ENCODE data around the gene MTFR2. TPM values are rescaled to one million over a fixed set of nuclear protein-coding genes. Genes with fewer than 3 reads are reported as not detected.

MTFR2 gene
- total RNA-seq, 1 experiment from 2014 or later = 2.6 TPM

DNA sequence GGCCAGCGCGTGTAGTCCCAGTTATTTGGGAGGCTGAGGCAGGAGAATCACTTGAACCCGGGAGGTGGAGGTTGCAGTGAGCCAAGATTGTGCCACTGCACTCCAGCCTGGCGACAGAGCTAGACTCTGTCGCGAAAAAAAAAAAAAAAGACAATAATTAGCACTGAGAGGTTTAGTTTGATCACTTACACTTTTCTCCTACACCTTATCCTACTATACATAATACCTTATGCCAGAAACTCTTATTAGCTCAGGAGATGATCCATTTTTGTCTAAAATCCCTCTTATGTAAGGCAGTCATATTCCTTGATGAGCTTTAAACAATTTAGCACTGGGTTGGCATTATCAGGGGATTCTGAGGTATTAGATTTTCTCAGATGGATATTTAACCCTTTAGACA is 3.6 kb upstream of the MTFR2 start:
- peaks cover 3% of the 10 kb centered on the region; the same call in 1 of the 2 replicates for H3K36me3 ChIP-seq (replicated peaks; ENCODE audit: control insufficient read depth, insufficient read depth, low read length)
- no peak overlapping the region for H3K4me3 ChIP-seq (ENCODE audit: insufficient read depth, low read depth, low read length)
- DNase-seq = no peak
- no peaks in the 10 kb centered on the region for H3K27me3 ChIP-seq (ENCODE audit: control insufficient read depth, insufficient read depth, low read length)

DNA sequence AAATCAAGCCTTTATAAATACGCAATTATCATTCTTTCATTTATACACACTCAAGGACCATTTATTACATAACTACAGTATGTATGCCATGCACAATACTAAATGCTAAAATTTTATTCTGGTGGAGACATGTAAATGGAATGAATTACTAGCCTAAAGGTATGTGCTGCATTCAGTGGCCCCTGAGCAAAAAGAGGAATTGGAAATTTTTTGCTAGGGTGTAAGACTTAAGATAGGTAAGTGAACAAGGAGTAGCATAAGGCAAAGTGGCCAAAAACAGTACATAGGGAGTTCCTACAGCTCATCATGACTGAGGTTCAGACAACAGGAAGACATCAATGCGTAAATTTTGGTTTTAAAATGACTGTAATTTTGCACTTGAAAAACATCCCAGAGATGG is 2.3 kb upstream of the MTFR2 start:
- no peak for DNase-seq
- Histone ChIP-seq H3K27me3 (ENCODE audit: control insufficient read depth, insufficient read depth, low read length) (no peaks in the 10 kb centered on the region), H3K4me3 (ENCODE audit: insufficient read depth, low read depth, low read length) (no peak overlapping the region), H3K36me3 (replicated peaks; ENCODE audit: control insufficient read depth, insufficient read depth, low read length) (peaks cover 3% of the 10 kb centered on the region; the same call in 1 of the 2 replicates)

DNA sequence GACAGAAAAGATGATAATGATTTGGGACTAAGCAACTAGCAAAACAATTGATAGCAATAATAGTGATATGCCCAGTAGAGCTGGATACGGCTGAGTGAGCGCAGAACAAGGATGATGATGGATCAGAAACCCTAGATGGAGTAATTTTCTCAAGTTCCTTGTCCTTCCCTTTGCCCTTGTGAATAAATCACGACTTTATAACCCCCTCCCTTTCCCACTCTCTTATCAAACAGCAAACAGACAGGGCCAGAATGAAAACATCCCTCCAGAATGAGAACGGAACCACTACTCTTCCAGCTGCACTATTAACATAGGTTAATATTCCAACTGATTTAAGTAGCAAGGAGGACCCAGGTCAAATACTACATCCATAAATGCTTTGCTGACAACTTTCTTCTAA is 1.3 kb upstream of the MTFR2 start:
- no peak for DNase-seq
- H3K27me3 ChIP-seq (ENCODE audit: control insufficient read depth, insufficient read depth, low read length) = no peaks in the 10 kb centered on the region
- no peaks in the 10 kb centered on the region for H3K36me3 ChIP-seq (replicated peaks; ENCODE audit: control insufficient read depth, insufficient read depth, low read length)
- H3K4me3 ChIP-seq (ENCODE audit: insufficient read depth, low read depth, low read length) = no peak overlapping the region

DNA sequence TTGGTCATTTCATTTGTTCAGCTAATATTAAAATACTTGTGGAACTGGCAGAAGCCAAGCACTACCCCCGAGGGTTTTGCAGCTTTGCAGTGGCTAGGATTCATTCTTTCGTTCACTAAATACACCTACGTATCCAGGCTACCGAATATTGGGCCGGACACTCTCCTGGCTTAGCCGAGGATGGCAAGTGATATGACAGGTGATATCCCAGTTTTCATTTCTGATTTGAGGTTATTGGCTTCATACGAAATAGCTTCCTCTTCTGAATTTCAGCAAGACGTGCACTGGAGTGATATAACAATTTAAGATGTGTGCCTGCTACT is 536 bp upstream of the MTFR2 start:
- Histone ChIP-seq H3K4me3 (ENCODE audit: insufficient read depth, low read depth, low read length) (peak overlapping the region; percentile 46), H3K36me3 (replicated peaks; ENCODE audit: control insufficient read depth, insufficient read depth, low read length) (no peaks in the 10 kb centered on the region), H3K27me3 (ENCODE audit: control insufficient read depth, insufficient read depth, low read length) (no peaks in the 10 kb centered on the region)
- DNase-seq = no peak

DNA sequence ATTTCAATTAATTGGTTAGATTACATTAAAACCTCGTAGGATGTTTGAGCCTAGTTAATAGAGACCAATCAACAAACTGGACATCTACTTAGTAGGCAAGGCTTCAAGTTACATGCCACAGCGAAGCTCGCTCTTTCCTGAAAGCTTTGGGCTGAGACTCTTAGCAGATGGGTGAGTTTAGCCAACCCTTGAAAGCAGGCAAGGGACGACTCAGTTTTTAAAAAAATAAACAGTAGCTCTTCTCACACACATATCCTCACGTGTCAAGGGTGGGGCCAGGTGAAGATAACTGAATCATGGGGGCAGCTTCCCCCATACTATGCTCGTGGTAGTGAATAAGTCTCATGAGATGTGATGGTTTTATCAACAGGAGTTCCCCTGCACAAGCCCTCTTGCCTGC is 775 bp downstream of the MTFR2 start:
- no peak for DNase-seq
- Histone ChIP-seq H3K36me3 (replicated peaks; ENCODE audit: control insufficient read depth, insufficient read depth, low read length) (no peaks in the 10 kb centered on the region), H3K4me3 (ENCODE audit: insufficient read depth, low read depth, low read length) (peak overlapping the region; percentile 74), H3K27me3 (ENCODE audit: control insufficient read depth, insufficient read depth, low read length) (no peaks in the 10 kb centered on the region)

DNA sequence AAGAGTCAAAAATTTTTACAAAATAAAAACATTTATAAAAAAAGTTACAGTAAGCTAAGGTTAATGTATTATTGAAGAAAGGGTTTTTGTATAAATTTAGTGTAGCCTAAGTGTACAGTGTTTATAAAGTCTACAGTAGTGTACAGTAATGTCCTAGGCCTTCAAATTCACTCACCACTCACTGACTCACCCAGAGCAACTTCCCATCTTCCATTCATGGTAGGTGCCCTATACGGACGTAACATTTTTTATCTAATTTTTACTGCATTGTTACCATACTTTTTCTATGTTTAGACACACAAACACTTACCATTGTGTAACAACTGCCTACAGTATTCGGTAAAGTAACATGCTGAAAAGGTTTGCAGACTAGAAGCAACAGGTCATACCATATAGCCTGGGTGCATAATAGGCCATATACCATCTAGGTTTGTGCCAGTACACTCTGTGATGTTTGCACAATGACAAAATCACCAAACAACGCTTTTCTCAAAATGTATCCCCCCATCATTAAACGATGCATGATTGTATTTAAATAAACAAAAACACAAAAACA is 6.0 kb downstream of the MTFR2 start:
- no peak for DNase-seq
- H3K27me3 ChIP-seq (ENCODE audit: control insufficient read depth, insufficient read depth, low read length) = no peaks in the 10 kb centered on the region
- H3K4me3 ChIP-seq (ENCODE audit: insufficient read depth, low read depth, low read length) = no peak overlapping the region
- H3K36me3 ChIP-seq (replicated peaks; ENCODE audit: control insufficient read depth, insufficient read depth, low read length) = peaks cover 2% of the 10 kb centered on the region; the same call in 1 of the 2 replicates

DNA sequence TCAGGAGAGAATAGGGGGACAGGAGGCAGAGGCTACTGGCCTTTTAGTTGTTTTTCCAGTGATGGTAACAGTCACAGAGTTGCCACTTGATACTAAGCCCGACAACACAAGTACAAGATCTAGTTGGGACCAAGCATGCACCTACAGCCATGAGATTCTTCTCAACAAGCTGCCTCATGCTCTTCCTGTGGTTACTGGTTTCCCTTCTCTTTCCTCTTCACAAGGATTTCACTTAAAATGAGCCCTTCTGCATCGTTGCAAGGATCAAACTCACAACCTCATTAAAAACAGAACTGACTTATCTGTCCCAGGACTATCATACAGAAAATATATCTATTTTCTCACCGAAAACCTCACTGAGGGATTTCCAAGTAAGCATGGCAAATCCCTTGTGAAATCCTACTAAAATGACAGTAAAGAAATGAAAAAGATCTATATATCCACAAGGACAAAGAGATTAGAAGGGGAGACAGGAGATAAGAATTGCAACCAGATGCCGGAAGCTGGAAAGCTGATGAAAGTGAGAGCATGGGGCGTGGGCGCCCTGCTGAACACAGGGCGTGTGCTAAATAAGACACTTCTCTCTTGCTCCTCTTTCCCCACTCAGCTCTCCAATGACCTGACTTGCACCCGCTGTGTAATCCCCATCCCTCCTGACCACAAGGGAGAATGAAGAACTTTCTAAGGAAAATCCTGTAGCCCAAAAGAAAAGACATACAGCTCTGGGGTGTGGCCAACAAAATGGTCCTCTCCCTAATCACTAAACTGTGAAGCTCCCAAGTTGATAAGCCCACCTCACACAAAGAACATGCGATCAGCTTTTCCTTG is 13.4 kb downstream of the MTFR2 start:
- Histone ChIP-seq H3K27me3 (ENCODE audit: control insufficient read depth, insufficient read depth, low read length) (no peaks in the 10 kb centered on the region), H3K36me3 (replicated peaks; ENCODE audit: control insufficient read depth, insufficient read depth, low read length) (peaks cover 3% of the 10 kb centered on the region), H3K4me3 (ENCODE audit: insufficient read depth, low read depth, low read length) (no peak overlapping the region)
- DNase-seq = no peak

DNA sequence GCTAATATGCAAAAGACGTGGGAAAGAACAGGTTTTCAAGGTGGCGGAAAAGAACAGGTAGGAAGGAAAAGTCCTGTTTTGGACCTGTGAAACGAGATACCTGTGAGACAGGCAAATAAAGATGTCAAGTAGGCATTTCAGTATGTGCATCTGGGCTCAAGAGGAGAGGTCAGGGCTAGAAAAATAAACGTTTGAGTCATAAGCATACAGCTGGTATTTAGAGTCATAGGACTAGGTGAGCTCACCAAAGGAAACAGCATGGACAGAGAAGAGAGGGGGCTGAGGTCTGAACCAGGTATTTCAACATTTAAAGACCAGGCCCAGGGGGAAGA is 14.9 kb downstream of the MTFR2 start:
- no peak for DNase-seq
- Histone ChIP-seq H3K27me3 (ENCODE audit: control insufficient read depth, insufficient read depth, low read length) (no peaks in the 10 kb centered on the region), H3K36me3 (replicated peaks; ENCODE audit: control insufficient read depth, insufficient read depth, low read length) (peaks cover 1% of the 10 kb centered on the region), H3K4me3 (ENCODE audit: insufficient read depth, low read depth, low read length) (no peak overlapping the region)

DNA sequence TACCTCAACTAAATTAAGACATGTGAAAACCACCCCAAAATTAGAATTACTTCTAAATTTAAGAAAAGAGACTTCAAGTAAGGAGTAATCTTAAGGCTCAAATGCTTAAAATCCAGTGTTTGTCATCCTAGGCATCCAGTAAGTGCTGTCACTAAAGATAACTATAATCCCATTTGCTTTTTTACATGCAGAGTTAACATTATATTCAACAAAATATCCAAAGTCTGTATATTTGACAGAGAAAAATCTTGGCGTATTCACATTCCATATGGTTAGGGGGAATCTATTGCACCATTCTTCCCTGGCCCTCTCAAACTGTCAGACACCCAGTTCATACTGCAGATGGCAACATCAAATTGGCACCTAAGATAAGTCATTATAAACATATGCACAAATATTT is 17.4 kb downstream of the MTFR2 start:
- no peak overlapping the region for H3K4me3 ChIP-seq (ENCODE audit: insufficient read depth, low read depth, low read length)
- no peak for DNase-seq
- H3K36me3 ChIP-seq (replicated peaks; ENCODE audit: control insufficient read depth, insufficient read depth, low read length) = peaks cover 1% of the 10 kb centered on the region
- no peaks in the 10 kb centered on the region for H3K27me3 ChIP-seq (ENCODE audit: control insufficient read depth, insufficient read depth, low read length)

DNA sequence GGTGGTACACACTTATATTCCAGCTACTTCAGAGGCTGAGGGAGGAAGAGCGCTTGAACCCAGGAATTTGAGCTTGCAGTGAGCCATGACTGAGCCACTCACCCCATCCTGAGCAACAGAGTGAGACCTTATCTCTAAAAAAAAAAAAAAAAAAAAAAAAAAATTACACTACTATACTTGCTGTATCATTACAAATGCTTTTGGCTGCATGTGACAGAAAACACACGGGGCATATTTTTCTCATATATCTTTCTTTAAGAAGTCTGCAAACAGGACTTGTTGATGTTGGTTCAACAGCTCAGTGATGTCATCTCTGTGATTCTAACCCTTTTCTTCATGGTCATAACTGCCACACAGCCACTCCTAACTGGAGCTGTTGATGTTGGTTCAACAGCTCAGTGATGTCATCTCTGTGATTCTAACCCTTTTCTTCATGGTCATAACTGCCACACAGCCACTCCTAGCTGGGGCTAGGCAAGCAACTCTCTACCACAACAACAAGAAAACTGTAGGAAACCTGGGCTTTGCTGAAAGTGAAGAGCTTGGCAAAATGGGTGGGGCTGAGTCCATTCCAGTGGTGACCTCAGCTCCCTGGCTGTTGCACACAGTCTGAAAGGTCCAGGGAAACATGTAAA is 19.8 kb downstream of the MTFR2 start:
- no peak overlapping the region for H3K4me3 ChIP-seq (ENCODE audit: insufficient read depth, low read depth, low read length)
- DNase-seq = no peak

DNA sequence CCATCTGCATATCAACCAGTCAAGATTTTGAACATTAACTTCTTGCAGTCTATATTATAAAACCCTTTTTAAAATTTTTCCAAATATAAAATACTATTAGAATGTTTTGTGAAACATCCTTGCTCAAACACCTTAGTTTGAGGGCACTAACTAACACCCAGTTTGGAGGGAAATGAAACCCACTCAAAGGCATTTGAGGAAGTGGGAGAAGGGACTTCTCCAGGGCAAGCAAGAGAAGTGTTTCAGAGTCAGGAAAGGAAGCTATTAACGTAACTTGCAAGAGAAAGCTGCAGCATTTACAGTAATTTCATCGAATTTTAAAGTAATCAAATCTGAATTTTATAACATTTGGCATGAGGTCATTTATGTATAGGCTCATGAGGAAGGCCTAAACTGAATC is 21.3 kb downstream of the MTFR2 start:
- Histone ChIP-seq H3K4me3 (ENCODE audit: insufficient read depth, low read depth, low read length) (no peak overlapping the region), H3K36me3 (replicated peaks; ENCODE audit: control insufficient read depth, insufficient read depth, low read length) (no peaks in the 10 kb centered on the region; the same call in 1 of the 2 replicates), H3K27me3 (ENCODE audit: control insufficient read depth, insufficient read depth, low read length) (no peaks in the 10 kb centered on the region)
- DNase-seq = no peak

More for the DNA sequence above, 19.8 kb downstream of the MTFR2 start:
- H3K36me3 ChIP-seq (replicated peaks; ENCODE audit: control insufficient read depth, insufficient read depth, low read length) = peaks cover 1% of the 10 kb centered on the region
- no peaks in the 10 kb centered on the region for H3K27me3 ChIP-seq (ENCODE audit: control insufficient read depth, insufficient read depth, low read length)

DNA sequence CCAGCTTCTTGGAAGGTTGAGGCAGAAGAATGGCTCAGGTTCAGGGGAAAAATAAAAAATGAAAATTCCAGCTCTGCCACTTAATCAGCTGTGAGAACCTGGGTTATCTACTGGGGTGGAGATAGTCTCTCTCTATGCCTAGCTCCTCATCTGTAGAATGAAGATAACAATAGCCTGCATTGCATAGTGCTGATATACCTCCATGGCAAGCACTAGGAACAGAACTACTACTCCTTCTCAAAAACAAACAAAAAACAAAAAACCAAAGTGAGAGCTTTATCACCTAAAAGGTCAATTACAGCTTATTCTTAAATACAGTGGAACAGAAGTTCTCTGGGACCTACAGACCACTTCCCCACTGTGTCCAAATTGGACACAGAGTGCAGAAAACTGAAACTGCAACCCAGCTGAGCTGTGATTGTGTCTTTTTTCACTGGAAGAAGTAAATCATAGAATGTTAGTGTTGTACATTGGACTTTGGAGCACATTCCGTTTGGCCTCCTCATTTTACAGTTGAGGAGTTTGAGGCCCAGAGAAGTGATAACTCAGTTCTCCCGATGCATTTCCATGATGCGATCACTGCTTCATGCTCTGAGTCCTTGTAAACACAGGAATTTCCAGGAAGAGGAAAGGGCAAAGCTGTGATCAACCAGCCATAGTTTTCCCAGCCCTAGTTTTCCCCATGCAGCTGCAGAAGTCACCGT is 23.3 kb downstream of the MTFR2 start:
- no peaks in the 10 kb centered on the region for H3K27me3 ChIP-seq (ENCODE audit: control insufficient read depth, insufficient read depth, low read length)
- no peaks in the 10 kb centered on the region; the same call in 1 of the 2 replicates for H3K36me3 ChIP-seq (replicated peaks; ENCODE audit: control insufficient read depth, insufficient read depth, low read length)
- H3K4me3 ChIP-seq (ENCODE audit: insufficient read depth, low read depth, low read length) = no peak overlapping the region
- no peak for DNase-seq

DNA sequence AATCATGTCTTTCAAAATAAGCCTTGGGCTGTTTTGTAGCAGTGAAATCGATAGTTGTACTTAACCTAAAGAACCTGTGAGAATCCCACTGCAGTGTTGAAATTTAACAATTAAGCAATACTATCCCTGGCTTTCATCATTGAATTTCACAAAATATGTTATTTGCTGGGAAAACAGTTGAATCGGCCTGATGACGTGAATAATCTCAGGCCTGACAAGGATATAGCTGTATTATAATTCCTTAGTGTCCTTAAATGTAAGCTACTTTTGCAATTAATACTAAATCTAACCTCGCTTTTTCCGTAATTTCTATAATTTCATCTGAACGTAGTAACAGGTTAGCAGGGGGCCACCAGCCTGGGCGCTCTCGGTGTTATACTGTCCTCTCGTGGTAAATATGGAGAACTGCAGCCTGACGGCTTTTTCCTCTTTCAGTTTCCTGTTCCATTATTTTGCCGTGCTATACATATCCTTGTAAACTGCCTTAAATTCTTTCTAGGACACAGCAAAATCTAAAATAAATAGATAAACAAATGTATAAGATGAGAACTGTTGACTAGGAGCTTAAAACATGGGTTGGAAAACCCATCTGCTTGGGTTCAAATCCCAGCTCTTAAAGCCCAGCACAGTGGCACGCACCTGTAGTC is 24.0 kb downstream of the MTFR2 start:
- H3K4me3 ChIP-seq (ENCODE audit: insufficient read depth, low read depth, low read length) = no peak overlapping the region
- no peaks in the 10 kb centered on the region for H3K27me3 ChIP-seq (ENCODE audit: control insufficient read depth, insufficient read depth, low read length)
- no peaks in the 10 kb centered on the region; the same call in 1 of the 2 replicates for H3K36me3 ChIP-seq (replicated peaks; ENCODE audit: control insufficient read depth, insufficient read depth, low read length)
- peak; percentile 51 for DNase-seq

DNA sequence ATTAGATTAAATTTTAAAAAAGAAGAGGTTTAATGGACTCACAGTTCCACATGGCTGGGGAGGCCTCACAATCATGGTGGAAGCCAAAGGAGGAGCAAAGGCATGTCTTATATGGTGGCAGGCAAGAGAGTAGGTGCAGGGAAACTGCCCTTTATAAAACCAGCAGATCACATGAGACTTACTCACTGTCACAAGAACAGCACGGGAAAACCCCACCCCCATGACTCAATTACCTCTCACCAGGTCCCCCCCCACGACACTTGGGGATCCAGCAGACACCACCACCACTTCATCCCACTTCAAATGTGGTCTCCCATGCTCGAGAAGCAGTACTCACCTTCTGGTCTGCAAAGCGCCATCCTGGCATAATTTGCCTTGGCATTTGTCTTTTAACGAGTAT is 24.6 kb downstream of the MTFR2 start:
- no peak for DNase-seq
- no peaks in the 10 kb centered on the region for H3K36me3 ChIP-seq (replicated peaks; ENCODE audit: control insufficient read depth, insufficient read depth, low read length)
- no peaks in the 10 kb centered on the region for H3K27me3 ChIP-seq (ENCODE audit: control insufficient read depth, insufficient read depth, low read length)
- H3K4me3 ChIP-seq (ENCODE audit: insufficient read depth, low read depth, low read length) = no peak overlapping the region

All from H7 (cell line).